HG02798 (cell line): Measurements from ENCODE around the gene PSRC1.

Experiments used
- ATAC-seq: cut with Tn5 transposase; IDR thresholded peaks from one replicate; pipeline ENCODE4 v1.9.1; 2021; ENCODE audit warnings: mild to moderate bottlenecking; ENCODE audit not compliant: unreplicated experiment, poor library complexity

Gene PSRC1

GRCh38 chr1:109261006-109261405 is 21.9 kb downstream of the PSRC1 start:
- no peak for ATAC-seq

GRCh38 chr1:109259674-109260557 is 23.0 kb downstream of the PSRC1 start:
- no peak for ATAC-seq

- ATAC-seq, result no peak
Observed at GRCh38 chr1:109258481-109259466, 24.2 kb downstream of the PSRC1 start.

GRCh38 chr1:109257682-109258421 is 25.1 kb downstream of the PSRC1 start:
- ATAC-seq, result no peak

GRCh38 chr1:109256971-109257681 is 25.8 kb downstream of the PSRC1 start:
- no peak for ATAC-seq

- no peak for ATAC-seq
Observed at GRCh38 chr1:109256085-109256484, 26.9 kb downstream of the PSRC1 start.

- ATAC-seq, result no peak
Observed at GRCh38 chr1:109255678-109256077, 27.3 kb downstream of the PSRC1 start.

- no peak for ATAC-seq
Observed at GRCh38 chr1:109255097-109255651, 27.8 kb downstream of the PSRC1 start.

GRCh38 chr1:109254621-109255096 is 28.3 kb downstream of the PSRC1 start:
- ATAC-seq, result no peak

- ATAC-seq, result no peak
Observed at GRCh38 chr1:109253803-109254620, 28.9 kb downstream of the PSRC1 start.

GRCh38 chr1:109252893-109253802 is 29.8 kb downstream of the PSRC1 start:
- ATAC-seq, result no peak

- ATAC-seq, result no peak
Observed at GRCh38 chr1:109252167-109252892, 30.6 kb downstream of the PSRC1 start.

GRCh38 chr1:109251277-109252166 is 31.4 kb downstream of the PSRC1 start:
- no peak for ATAC-seq

- ATAC-seq, result no peak
Observed at GRCh38 chr1:109250454-109251276, 32.3 kb downstream of the PSRC1 start.
